GM21390 (cell line): ENCODE results near the gene CDYL2.

Source experiments
- ATAC-seq: cut with Tn5 transposase; IDR thresholded peaks from one replicate; pipeline ENCODE4 v1.9.1; 2021; ENCODE audit not compliant: unreplicated experiment

Gene CDYL2

DNA sequence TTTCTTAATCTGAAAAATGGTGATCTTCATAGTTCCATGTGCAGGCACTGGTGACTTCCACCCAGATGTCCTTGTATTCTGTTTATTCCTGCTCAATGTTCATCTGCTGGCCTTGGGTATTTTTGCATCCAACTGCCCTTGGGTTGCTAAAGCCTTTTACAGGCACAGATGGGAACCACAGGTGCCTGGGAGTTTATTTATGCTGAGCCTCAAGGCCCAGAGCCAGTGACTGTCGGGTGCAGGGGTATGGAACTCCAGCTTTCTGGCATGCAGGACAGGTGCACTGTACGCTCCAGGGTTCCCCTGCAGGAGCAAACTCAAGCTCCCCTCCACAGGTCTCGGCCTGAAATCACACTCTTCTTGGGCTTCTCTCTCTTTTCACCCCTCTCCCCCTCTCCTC, 241.3 kb downstream of the CDYL2 start:
- no peak for ATAC-seq

DNA sequence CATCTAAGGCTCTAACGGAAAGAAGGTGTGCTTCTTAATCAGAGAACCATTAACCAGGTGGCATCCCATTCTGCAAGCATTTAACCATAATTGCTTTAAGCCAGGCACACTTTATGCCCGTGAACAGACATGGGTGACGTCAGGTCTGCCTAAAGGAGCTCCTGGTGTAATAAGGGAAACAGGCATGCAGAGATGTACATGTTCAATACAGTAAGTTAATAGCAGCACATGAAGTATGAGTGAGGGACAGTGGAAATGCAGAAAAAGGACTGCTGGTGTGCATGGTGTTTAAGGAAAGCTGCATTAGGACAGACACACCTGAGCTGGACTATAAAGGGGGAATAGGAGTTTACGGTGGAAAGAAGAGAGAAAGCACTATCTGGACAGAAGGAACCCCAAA, 245.0 kb downstream of the CDYL2 start:
- no peak for ATAC-seq

DNA sequence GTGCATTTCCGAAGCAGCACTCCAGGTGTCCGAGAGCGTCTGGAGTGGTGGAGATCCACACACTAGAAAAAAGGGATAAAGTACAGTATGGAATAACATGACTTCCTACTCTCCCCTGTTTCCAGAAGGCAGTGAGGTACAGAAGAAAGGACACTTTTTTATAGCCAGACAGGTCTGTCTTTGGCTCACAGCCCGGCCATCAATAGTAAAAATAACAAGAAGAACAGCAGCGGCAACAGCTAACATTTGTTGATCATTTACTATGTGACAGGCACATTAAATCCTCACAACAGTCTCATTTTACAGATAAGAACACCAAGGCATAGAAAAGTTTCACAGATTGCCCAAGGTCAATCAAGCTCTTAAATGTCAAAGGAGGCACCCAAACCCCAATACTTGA, 247.4 kb downstream of the CDYL2 start:
- ATAC-seq = no peak

DNA sequence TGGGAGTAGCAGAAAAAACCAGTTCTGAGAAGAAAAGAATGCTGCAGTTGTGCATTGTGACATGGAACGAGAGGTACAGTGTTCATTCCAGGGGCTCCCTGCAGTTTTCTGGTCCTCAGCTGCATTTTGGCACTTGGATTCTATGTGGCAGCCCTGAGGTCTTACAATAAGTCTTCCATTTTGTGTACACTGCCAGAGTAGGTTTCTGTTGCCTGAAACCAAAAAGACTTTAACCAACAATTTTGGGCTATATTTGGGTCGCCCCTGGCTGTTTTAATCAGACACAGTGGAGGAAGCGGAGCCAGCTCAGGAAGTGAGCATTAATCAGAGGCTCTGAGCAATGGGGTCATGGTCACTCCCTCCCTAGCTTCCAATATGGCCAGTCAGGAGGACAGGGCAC, 247.9 kb downstream of the CDYL2 start:
- no peak for ATAC-seq

DNA sequence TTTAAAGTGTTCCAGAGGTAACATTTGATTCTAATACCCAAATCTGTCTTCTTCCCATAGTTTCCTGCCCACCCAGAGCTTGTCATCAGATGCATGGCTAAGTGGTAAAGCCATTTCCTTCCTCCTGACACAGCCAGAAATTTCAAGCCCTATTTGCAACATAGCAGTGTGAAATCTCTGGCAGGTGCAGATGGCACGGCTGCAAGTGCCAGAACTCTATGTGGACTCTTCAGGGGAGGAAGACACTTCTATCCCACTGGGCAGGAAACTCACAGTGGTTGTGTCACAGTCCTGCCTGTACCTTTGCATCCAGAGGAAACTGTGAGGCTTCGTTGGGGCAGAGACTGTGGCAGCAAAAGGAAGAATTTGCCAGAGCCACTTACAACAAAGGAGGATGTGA, 250.4 kb downstream of the CDYL2 start:
- no peak for ATAC-seq

DNA sequence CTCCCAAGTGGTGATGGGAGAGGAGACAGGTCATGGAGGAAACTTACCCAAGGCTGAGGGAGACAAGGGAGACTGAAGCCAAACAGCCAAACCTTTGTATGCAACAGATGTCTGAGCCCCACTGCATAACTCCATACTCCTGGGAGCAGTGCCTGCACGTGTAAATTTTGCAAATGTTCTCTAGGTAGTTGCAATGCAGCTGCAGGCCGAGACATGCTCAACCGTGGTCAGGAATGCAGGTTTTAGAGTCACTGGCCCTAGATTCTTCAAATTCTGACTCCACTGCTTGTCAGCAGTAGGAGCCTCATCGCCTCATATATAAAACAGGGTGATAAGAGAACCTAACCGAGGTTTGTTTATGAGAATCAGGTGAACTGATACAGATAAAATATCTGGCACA, 252.1 kb downstream of the CDYL2 start:
- ATAC-seq = no peak
